ENCODE measurements around the gene ATP1A2. TPM values are rescaled to one million over a fixed set of nuclear protein-coding genes. Genes with fewer than 3 reads are reported as not detected.

ATP1A2 gene
- total and polyA plus RNA-seq, 2 experiments from 2014 or later: 4.9 to 17.7 TPM

GRCh38 chr1:160166166-160166868, 50.8 kb downstream of the ATP1A2 start (continued):
- TF ChIP-seq ZNF462 (CRISPR knock-in tag; IDR thresholded peaks at IDR 0.05) (no peak), EZH2 (IDR thresholded peaks at IDR 0.05; ENCODE audit: low read depth, unreplicated experiment) (no peak), REST (IDR thresholded peaks at IDR 0.05; ENCODE audit: unreplicated experiment) (no peak), CTCF (conservative IDR thresholded peaks at IDR 0.05; ENCODE audit: low read depth in 2 of 2) (no peak), JUNB (IDR thresholded peaks at IDR 0.05; ENCODE audit: unreplicated experiment) (no peak)
